ENCODE data around the gene ZNRF3.
"Not testable (repeated sequence)": the region's sequence is repeated elsewhere in the genome, so short reads cannot be mapped to it uniquely, and the experiment has no call there.

The ZNRF3 gene

DNA sequence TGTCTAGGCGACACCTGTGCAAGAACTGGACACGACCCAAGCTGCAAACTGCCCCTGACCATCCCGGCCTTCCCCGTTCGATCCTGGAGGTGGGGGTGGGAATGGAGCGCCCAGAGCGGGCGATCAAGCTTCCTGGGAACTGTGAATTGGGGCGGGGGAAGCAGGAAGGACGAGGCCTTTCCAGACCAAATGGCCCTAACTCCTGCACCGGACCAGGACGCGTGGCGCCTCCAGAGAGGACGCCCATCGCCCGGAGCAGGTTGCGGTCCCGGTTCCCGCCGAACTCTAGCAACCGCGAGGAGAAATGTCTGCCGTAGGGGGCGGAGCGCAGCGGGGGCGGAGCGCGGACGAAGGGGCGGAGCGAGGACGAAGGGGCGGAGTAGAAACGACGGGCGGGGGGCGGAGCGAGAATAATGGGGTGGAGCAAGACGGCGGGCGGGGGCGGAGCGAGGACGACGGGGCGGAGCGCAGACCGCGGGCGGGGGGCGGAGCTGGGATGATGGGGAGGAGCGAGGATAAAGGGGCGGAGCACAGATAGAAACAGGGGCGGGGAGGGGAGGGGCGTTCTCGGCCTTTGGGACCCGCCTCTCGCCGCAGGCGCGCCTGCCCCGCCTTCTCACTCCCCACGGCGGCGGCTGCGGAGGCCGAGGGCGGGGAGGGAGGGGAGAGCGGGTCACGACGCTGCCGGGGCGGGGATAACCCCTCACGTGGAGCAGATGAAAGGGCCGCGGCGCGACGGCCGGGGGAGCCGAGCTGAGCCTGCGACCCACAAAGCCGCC is at the start of gene ZNRF3:
TSS of gene ZNRF3 (plus strand) at position 695 of the 779 bp plus-strand sequence. CDS start 195 bp downstream, outside the sequence.
- DNase-seq = peak; percentile 55

DNA sequence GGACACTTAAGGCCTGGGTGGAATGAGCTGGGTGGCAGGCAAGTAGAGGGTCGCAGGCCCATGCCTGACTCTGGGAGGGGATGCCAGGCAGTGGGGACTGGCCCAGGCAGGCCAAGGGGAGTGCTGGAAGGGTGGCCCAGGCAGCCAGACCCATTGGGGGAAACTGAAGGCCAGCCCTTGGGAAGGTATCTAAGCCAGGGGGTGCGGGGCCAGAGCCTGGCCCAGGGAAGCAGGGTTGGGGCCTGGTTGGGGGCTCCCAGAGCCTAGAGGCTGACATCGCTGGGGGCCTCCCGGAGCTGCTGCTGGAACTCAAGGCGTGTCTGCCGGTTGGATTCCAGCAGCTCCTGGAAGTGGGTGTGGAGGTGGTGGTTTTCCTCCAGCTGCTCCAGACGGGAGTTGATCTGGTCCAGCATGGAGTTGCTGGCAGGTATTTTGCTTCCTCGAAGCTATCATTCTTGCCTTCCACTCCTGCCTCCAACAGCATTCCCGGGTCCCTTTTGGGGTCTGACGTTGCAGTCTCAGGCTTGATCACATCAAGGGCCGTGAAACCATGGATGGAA is 47.7 kb upstream of the ZNRF3 start:
- DNase-seq = no peak

GRCh38 chr22:28837640-28838039 is 45.7 kb upstream of the ZNRF3 start:
- DNase-seq = no peak

- no peak for DNase-seq
These were observed 44.4 kb upstream of the ZNRF3 start for GRCh38 chr22:28838971-28839370.

DNA sequence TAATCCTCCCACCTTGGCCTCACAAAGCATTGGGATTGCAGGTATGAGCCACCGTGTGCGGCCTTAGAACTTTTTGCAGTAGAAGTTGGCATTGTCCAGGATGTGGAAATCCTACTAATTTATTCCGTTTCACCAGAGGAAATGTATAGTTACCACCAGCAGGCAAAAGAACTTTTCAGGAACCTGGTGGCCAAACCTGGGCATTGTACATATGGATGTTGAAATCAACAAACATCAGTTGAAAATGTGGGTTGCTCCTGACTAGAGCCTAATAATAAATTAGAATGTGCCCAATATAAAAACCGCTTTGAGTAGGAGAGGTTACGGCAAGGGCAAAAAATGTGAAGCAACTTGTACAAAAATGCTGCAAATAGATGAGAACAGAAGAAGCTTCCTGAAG is 42.3 kb upstream of the ZNRF3 start:
- peak; percentile 35 for DNase-seq

DNA sequence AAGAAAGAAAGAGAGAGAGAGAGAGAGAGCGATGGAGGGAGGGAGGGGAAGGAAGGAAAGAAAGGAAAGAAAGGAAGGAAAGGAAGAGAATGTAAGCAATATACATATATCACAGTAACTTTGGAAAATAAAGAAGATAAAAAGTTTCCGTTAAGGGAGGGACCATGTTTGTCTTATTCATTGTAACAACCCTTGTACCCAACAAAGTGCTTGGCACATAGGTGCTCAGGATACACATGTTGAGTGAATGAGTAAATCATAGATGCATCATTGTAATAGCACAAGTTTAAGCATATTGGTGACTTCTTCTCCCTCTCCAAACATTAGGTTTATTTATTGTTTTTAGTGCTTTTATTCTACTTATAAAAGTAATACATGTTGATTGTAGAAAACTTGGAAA is 39.7 kb upstream of the ZNRF3 start:
- DNase-seq = no peak

DNA sequence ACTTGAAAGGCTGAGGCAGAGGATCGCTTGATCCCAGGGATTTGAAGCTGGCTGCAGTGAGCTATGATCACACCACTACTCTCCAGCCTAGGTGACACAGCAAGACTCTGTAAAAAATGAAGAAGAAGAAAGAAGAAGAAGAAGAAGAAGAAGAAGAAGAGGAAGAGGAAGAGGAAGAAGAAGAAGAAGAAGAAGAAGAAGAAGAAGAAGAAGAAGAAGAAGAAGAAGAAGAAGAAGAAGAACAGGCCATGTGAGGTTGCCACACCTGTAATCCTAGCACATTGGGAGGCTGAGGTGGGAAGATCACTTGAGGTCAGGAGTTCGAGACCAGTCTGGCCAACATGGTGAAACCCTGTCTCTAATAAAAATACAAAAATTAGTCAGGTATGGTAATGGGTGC is 39.1 kb upstream of the ZNRF3 start:
- not testable (repeated sequence) for DNase-seq

DNA sequence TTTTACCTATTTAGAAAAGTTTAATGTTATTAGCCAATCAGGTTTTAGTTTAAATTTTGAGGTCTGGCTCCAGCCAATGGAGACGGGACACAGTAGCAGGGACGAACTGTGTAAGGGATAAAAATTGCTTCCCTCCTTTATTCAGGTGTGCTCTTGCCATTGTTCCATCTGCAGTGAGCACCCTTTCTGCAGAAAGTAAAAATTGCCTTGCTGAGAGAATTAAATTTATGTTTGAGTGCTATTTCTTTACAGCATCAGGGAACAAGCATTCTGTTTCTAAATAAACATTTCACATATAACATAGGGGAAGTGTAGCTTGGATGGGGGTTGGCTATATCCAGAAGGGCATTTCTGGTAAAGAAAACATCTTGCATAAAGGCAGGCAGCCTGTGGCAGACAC is 36.4 kb upstream of the ZNRF3 start:
- no peak for DNase-seq

- DNase-seq = peak; percentile 7
These were observed 27.8 kb upstream of the ZNRF3 start for GRCh38 chr22:28855355-28856094.

DNA sequence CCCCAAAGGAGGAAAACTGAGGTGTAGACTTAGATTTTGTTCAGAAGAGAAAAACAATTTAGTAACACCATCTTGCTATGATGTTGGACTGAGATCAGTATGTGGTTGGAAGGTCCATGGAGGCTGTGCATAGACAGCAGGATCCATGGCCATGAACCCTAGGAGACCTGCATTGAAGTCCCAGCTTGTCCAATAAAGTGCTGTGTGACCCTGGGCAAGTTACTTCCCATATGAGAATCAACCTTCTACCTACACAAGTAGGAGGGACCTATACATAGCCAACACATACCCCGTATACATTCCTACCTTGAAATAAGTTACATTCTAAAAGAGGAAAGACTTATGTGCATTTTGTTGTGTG is 27.3 kb upstream of the ZNRF3 start:
- DNase-seq = no peak

GRCh38 chr22:28857288-28857687 is 26.1 kb upstream of the ZNRF3 start:
- no peak for DNase-seq

DNA sequence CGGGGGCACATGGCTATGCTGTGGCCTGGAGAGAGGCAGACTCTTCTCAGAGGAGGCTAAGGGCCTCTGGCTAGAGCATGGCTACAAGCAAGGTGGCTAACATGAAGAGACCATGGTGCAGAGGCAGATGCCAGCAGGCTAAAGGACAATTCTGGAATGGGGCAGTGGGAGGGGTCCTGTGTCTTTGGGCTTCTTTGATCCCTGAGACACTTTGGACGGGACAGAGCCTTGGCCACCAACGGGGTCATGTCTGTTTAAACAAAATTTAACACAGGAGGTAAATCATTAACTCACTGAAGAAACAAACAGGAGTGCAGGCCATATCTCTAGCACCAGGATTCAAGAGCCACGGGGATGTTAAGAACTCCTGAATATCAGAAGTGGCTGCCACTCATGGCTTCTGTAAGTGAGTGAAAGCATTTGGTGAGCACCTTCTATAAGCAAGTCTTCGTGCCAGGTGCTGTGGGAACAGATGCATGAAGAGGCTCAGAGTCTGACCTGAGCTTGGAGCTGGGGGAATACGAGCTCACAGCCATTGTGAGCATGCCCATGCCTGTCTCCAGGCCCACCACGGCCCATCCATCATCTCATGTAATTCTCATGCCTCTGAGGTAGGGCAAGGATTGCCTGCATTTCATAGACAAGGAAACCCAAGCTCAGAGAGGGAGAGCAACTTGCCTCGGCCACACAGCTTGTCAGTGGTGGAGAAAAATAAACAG is 18.3 kb upstream of the ZNRF3 start:
- no peak for DNase-seq

DNA sequence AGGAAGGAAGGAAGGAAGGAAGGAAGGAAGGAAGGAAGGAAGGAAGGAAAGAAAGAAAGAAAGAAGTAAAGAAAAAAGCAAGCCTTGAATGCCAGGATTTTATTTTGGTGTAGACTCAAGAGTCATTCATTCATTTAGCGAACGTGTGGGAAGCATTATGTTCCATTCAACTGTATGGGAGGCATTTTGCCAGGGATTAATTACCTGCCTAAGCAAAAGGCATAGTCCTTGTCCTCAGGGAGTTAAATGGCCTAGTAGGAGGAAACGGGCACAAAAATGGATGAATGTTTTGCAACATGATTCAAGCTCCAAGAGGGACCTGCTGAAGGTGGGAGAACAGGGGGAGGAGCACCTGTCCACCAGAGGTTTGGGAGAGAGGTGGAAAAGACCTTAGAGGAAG is 16.2 kb upstream of the ZNRF3 start:
- DNase-seq = no peak

- DNase-seq = peak; percentile 59
These were observed 15.0 kb upstream of the ZNRF3 start for GRCh38 chr22:28868389-28868788.

DNA sequence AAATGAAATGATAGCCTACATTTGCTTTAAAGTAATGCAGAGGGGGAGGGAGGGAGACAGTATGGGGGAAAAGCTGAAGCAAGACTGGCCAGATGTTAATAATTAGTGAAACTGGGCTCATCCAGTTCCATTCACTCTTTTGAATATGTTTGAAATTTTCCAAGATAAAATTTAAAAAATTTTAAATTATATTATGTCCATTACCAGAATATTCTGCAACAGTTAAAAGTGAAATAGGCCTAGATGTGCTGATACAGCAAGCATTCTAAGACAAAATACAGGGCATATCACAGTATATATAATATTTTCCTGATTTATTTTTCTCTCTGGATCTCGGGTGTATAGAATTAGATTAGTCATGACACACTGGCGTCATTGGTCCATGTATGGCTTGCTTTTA is 13.6 kb upstream of the ZNRF3 start:
- no peak for DNase-seq

- no peak for DNase-seq
These were observed 10.0 kb upstream of the ZNRF3 start for GRCh38 chr22:28873183-28873963.

- DNase-seq = no peak
These were observed 9.3 kb upstream of the ZNRF3 start for GRCh38 chr22:28874061-28874460.

GRCh38 chr22:28874811-28875320 is 8.5 kb upstream of the ZNRF3 start:
- DNase-seq = no peak

DNA sequence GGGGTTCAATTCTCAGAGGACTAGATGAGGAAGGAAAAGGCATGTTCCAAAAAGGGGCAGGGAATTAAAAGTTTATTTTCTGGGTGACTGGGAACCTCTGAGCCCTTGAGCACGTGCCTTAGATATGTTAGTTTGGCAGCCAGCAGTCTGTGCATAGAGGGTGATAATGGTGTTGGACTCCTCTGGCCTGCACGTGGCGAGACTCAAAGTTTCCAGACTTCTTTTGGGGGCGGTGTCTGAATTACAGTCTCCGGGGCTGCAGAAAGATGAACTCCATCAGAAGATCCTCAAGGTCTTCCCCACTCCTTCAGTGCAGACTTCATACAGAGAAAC is 861 bp upstream of the ZNRF3 start:
- DNase-seq = peak; percentile 12

GRCh38 chr22:28883657-28883916 is 215 bp downstream of the ZNRF3 start:
- no peak for DNase-seq

GRCh38 chr22:28883917-28884746 is 760 bp downstream of the ZNRF3 start:
- no peak for DNase-seq
